ENCODE results near the gene ITGA2. TPM values are rescaled to one million over a fixed set of nuclear protein-coding genes. Genes with fewer than 3 reads are reported as not detected.

Gene ITGA2
- total and polyA plus RNA-seq, 2 experiments from 2014 or later: 2.5 to 10.2 TPM

DNA sequence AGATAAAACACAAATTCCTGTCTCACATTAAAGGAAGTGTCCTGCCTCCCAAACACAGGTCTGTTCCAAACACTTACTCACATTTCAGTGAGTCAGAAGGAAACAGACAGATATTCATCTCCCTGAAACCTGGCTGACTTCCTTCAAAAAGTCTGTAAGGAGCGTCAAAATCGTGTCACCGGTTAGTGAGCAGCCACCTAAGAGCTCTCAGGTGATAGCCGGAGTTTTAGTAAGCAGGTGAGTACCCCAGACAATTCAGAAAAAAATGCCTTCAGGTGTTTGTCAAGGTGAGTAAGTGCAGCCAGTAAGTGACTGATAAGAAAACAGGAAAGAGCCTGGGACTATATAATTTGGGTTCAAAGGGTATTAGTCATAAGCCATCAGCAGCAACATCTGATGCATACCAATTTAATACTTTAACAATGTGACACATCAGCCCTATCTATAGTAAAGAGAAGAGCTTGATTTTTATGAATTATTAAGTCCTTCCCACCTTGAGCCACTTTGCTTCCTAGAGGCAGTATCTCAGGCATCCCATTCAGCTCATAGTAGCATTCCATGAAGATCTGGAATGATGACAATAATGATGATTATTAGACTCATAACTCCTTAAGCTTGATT is 1.3 kb upstream of the ITGA2 start:
- peak; percentile 69 for DNase-seq (ENCODE audit: low spot score)
- no peak for TF ChIP-seq EZH2phosphoT487 (IDR thresholded peaks at IDR 0.05; ENCODE audit: low read depth, severe bottlenecking, unreplicated experiment)
- TF ChIP-seq EZH2 (IDR thresholded peaks at IDR 0.05; ENCODE audit: borderline replicate concordance): no peak
- TF ChIP-seq, protein P1, sequence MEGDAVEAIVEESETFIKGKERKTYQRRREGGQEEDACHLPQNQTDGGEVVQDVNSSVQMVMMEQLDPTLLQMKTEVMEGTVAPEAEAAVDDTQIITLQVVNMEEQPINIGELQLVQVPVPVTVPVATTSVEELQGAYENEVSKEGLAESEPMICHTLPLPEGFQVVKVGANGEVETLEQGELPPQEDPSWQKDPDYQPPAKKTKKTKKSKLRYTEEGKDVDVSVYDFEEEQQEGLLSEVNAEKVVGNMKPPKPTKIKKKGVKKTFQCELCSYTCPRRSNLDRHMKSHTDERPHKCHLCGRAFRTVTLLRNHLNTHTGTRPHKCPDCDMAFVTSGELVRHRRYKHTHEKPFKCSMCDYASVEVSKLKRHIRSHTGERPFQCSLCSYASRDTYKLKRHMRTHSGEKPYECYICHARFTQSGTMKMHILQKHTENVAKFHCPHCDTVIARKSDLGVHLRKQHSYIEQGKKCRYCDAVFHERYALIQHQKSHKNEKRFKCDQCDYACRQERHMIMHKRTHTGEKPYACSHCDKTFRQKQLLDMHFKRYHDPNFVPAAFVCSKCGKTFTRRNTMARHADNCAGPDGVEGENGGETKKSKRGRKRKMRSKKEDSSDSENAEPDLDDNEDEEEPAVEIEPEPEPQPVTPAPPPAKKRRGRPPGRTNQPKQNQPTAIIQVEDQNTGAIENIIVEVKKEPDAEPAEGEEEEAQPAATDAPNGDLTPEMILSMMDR (IDR thresholded peaks at IDR 0.05; ENCODE audit: poor library complexity): no peak
- peaks cover 14% of the 10 kb centered on the region for H3K79me2 ChIP-seq
- no peaks in the 10 kb centered on the region for H3K9me3 ChIP-seq (ENCODE audit: low read depth)
- no peak overlapping the region for H3K4me3 ChIP-seq
- WGBS (ENCODE audit: low lambda C conversion rate, missing lambda C conversion rate): 22% methylated on average over 4 of the region's 4 CpGs
- no peaks in the 10 kb centered on the region for H3K27me3 ChIP-seq
- H4K20me1 ChIP-seq (ENCODE audit: insufficient read depth, poor library complexity, severe bottlenecking): no peaks in the 10 kb centered on the region
- H3K4me1 ChIP-seq (ENCODE audit: insufficient read depth): no peaks in the 10 kb centered on the region
- no peaks in the 10 kb centered on the region for H3K9me2 ChIP-seq (replicated peaks; ENCODE audit: insufficient read depth)
- H3K4me2 ChIP-seq: peak overlapping the region; percentile 85
- H3K36me3 ChIP-seq (replicated peaks; ENCODE audit: insufficient read depth, low read depth): no peaks in the 10 kb centered on the region
- peak overlapping the region; percentile 76 for H3K27ac ChIP-seq
- H2AFZ ChIP-seq: no peak overlapping the region

DNA sequence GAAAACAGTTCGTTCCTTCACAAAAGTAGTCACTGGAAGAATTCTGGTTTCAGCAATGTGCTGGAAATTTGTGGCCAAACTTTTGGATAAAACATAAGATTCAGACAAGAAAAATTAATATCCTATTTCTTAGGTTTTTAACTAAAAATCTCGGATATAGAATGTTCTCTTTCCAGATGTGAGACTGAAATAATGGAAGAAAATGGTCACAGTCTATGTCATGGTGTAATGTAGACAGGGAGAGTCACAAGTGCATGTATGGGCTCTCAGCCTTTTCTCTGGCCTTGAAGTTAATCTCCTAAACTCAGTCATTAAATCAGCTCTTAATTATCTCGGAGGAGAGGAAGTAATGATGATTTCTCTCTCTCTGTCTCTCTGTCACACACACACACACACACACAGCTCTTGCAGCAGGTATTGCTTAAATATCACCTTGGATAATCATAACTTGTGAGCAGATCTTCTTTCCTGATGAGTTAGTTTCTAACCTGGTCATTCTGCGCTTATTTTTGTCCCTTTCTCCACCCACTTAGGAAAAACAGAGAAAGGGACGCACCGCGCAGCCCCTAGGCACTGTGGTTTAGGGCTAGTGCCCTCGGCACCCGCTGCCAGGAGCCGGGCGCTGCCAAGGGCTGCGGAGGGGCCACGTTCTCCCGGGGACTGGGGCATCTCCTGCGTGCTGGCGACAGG is 672 bp upstream of the ITGA2 start:
- peak; percentile 11 for DNase-seq (ENCODE audit: low spot score)
- no peaks in the 10 kb centered on the region for H4K20me1 ChIP-seq (ENCODE audit: insufficient read depth, poor library complexity, severe bottlenecking)
- no peak for TF ChIP-seq EZH2 (IDR thresholded peaks at IDR 0.05; ENCODE audit: borderline replicate concordance)
- TF ChIP-seq EZH2phosphoT487 (IDR thresholded peaks at IDR 0.05; ENCODE audit: low read depth, severe bottlenecking, unreplicated experiment): no peak
- TF ChIP-seq, protein P1 (IDR thresholded peaks at IDR 0.05; ENCODE audit: poor library complexity): no peak
- no peaks in the 10 kb centered on the region for H3K27me3 ChIP-seq
- H3K36me3 ChIP-seq (replicated peaks; ENCODE audit: insufficient read depth, low read depth): no peaks in the 10 kb centered on the region
- peak overlapping the region; percentile 85 for H2AFZ ChIP-seq
- H3K9me2 ChIP-seq (replicated peaks; ENCODE audit: insufficient read depth): no peaks in the 10 kb centered on the region
- H3K4me2 ChIP-seq: peak overlapping the region; percentile 85
- H3K4me3 ChIP-seq: peak overlapping the region; percentile 89
- H3K27ac ChIP-seq: peak overlapping the region; percentile 73
- no peaks in the 10 kb centered on the region for H3K9me3 ChIP-seq (ENCODE audit: low read depth)
- peaks cover 14% of the 10 kb centered on the region for H3K79me2 ChIP-seq
- WGBS (ENCODE audit: low lambda C conversion rate, missing lambda C conversion rate): 15% methylated on average over 16 of the region's 16 CpGs
- no peaks in the 10 kb centered on the region for H3K4me1 ChIP-seq (ENCODE audit: insufficient read depth)

DNA sequence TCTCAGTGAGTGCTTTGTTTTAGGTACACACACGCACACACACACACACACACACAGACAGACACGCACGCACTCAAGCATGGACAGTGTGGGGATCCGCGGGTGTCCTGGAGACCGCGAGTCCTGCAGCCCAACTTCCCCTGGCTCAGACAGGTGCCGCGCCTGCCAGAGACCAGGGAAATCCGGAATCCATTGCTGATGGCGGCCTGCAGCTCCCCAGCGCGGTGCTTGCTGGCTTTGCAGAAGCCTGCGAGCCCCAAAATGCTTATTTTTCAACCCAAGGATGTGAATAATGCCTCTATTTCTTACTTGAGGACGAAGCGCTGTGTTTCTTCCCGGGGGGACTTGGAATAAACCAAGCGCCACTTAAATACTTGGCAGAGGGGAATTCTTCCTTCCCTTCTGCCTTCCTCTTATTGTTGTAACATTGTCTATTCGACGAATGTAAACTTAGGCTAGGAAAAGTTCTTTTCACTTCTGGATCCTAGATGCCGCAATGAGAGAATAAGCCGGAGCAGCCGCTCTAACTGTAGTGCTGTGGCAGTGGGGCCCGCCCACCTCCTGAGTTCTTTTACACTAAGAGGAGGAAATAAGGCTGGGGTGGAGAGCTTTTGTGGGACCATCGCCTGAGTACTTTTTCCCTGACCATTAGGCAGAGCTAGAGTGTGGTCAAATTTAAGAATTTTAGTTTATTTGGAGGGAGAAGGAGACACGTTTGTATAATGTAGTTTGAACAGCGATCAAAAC is 802 bp downstream of the ITGA2 start:
- Histone ChIP-seq H4K20me1 (ENCODE audit: insufficient read depth, poor library complexity, severe bottlenecking) (no peaks in the 10 kb centered on the region), H2AFZ (peak overlapping the region; percentile 85)

More for the DNA sequence above, 802 bp downstream of the ITGA2 start:
- no peaks in the 10 kb centered on the region for H3K4me1 ChIP-seq (ENCODE audit: insufficient read depth)
- no peaks in the 10 kb centered on the region for H3K27me3 ChIP-seq
- H3K79me2 ChIP-seq: peaks cover 14% of the 10 kb centered on the region
- TF ChIP-seq EZH2 (IDR thresholded peaks at IDR 0.05; ENCODE audit: borderline replicate concordance): no peak
- TF ChIP-seq, protein P1 (IDR thresholded peaks at IDR 0.05; ENCODE audit: poor library complexity): peak; percentile 56
- H3K4me3 ChIP-seq: peak overlapping the region; percentile 89
- H3K36me3 ChIP-seq (replicated peaks; ENCODE audit: insufficient read depth, low read depth): no peaks in the 10 kb centered on the region
- peak; percentile 69 for DNase-seq (ENCODE audit: low spot score)
- no peaks in the 10 kb centered on the region for H3K9me2 ChIP-seq (replicated peaks; ENCODE audit: insufficient read depth)
- peak overlapping the region; percentile 85 for H3K4me2 ChIP-seq
- H3K9me3 ChIP-seq (ENCODE audit: low read depth): no peaks in the 10 kb centered on the region
- 7% methylated on average over 27 of the region's 27 CpGs for WGBS (ENCODE audit: low lambda C conversion rate, missing lambda C conversion rate)
- H3K27ac ChIP-seq: peak overlapping the region; percentile 62
